Cortex of kidney (tissue), 1 donor: ENCODE data around the gene SLC25A46.
"Not testable (repeated sequence)": the region's sequence is repeated elsewhere in the genome, so short reads cannot be mapped to it uniquely, and the experiment has no call there.

Source experiments
- DNase-seq: peaks from one replicate; lab custom pipeline; 2025; lab: John Stamatoyannopoulos, UW

The SLC25A46 gene

DNA sequence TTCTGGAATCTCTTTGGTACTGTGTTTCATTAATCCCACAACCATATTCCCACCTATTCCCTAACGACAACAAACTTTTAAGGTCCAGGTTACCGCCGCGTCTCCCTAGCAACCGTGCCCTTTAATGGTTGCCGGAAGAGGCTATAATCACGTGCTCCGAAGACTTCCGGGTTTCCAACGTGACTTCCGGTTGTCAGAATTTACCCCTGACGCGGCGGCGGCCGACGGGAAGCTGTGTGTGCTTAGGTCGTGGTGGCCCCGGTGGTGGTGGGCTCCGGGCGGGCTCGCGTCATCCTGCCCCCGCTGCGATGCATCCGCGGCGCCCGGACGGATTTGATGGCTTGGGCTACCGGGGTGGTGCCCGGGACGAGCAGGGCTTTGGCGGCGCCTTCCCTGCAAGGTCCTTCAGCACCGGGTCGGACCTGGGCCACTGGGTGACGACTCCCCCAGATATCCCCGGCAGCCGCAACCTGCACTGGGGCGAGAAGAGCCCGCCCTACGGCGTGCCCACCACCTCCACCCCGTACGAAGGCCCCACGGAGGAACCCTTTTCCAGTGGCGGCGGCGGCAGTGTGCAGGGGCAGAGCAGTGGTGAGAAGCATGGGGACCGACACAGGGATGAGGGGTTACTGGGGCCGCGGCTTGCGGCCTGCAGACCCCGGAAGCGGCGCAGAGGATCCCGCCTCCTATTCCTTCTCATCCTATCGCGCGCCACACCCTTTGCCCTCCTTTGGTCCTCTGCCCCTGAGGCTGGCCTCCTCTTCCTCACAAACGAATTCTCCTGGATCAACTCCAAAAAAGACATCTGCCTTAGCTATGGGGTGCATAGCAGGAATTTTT is at the start of gene SLC25A46:
TSS of gene SLC25A46 (plus strand) at position 196 of the 840 bp plus-strand sequence. CDS start at position 309, 113 bp downstream.
- DNase-seq, result no peak

- not testable (repeated sequence) for DNase-seq
These were observed 48.2 kb upstream of the SLC25A46 start for GRCh38 chr5:110690587-110690986.

DNA sequence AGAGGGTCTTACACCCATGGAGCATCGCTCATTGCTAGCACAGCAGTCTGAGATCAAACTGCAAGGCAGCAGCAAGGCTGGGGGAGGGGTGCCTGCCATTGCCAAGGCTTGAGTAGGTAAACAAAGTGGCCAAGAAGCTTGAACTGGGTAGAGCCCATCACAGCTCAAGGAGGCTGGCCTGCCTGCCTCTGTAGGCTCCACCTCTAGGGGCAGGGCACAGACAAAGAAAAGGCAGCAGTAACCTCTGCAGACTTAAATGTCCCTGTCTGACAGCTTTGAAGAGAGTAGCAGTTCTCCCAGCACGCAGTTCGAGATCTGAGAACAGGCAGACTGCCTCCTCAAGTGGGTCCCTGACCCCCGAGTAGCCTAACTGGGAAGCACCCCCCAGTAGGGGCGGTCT is 46.1 kb upstream of the SLC25A46 start:
- not testable (repeated sequence) for DNase-seq

DNA sequence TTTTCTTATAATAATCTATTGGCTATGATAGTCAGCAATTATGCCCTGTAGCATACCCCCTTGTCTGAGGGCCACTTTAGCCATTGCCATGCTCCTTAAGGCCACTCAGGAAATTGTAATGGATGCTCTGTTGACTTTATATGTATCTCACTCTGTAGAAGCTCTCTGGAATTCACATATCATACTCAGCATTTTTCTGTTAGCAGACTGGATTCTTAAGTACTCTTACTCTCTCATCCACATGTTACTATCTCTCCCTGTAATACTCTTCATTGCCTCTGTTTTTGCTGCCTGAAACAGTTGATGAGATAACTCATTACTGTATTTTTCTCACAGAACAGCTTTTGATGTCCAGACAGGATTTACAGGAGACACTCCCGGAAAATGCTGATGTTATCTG is 36.5 kb upstream of the SLC25A46 start:
- no peak for DNase-seq

- DNase-seq, result no peak
These were observed 36.1 kb upstream of the SLC25A46 start for GRCh38 chr5:110702704-110703103.

DNA sequence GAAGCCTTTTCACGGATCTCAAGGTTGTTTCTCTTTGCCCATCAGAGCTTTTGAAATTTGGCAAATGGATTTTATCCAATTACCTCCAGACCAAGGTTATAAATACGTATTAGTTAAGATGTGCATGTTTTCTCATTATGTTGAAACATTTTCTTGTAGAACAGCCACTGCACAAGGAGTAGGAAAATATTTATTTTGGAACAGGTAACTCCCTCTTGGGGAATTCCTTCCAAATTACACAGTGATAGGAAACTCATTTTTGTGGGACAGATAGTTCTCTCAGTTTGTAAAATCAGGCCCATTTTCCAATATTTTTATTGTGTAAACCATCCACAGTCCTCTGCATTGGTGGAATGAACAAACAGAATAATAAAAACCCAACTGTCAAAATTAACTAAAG is 35.3 kb upstream of the SLC25A46 start:
- no peak for DNase-seq

- no peak for DNase-seq
These were observed 33.5 kb upstream of the SLC25A46 start for GRCh38 chr5:110705349-110705748.

DNA sequence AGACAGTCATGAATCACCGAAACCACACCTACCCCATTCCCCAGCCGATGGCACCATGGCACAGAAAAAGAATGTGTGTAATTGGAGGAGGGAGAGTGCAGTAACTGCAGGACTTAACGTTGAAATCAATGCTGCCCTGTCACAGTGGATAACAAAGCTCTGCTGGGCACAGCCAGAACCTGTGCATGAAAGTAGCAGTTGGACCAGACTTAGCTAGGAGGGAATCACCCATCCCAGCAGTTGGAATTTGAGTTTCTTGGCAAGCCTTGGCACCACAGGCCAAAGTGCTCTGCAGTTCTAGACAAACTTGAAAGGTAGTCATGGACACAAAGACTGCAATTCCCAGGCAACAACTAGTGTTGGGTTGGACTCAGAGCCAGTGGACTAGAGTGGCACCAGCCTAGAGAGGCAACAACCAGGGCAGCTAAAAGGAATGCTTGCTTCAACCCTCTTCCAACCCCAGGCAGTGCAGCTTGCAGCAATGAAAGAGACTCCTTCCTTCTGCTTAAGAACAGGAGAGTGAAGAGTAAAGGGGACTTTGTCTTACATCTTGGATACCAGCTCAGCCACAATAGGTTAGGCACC is 31.5 kb upstream of the SLC25A46 start:
- no peak for DNase-seq

DNA sequence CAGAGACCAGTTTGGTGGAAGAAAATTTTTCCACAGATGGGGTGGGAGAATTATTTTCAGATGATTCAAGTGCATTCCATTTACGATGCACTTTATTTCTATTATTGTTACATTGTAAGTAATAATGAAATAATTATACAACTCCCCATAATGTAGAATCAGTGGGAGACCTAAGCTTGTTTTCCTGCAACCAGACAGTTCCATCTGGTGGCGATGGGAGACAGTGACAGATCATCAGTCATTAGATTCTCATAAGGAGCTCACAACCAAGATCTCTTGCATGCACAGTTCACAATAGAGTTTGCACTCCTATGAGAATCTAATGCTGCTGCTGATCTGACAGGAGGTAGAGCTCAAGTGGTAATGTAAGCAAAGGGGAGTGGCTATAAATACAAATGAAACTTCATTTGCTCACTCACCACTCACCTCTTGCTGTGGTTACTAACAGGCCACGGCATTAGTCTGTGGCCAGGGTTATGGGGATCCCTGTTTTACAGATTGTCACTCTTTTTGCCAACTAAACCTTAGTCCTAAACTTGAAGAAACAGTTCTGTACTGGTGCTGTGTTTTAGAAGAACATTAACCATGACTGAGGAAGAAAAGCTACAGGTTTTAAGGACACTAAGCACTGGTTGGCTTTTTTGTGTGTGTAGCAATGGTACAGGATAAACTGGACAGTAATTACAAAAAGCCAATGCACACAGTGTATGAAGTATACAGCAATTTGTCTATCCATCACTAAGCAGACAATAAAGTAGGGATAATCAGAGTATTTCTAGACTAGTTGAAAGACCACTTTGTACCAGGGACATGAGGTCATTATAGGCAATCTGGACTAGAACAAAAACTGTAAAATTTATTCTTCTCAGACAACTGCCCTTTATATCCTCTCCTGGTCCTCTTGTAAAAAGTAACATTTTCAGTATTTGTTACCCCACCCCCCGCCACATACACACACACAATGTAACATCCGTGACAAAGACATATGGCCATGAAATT is 22.3 kb upstream of the SLC25A46 start:
- no peak for DNase-seq

DNA sequence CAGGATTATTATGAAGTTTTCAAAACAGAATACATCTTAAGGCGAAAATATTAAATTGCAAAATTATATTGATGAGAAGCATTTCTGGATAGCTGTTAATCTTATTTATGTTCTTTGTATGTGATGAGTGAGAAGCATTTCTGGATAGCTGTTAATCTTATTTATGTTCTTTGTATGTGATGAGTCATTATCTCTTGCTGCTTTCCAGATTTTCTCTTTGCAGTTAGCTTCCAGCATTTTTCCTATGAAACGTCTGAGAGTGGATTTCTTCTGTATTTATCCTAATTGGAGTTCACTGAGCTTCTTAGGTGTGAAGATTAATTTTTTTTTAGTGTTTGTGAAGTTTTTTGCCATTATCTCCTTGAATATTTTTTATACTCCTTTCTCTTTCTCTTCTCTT is 20.5 kb upstream of the SLC25A46 start:
- no peak for DNase-seq

DNA sequence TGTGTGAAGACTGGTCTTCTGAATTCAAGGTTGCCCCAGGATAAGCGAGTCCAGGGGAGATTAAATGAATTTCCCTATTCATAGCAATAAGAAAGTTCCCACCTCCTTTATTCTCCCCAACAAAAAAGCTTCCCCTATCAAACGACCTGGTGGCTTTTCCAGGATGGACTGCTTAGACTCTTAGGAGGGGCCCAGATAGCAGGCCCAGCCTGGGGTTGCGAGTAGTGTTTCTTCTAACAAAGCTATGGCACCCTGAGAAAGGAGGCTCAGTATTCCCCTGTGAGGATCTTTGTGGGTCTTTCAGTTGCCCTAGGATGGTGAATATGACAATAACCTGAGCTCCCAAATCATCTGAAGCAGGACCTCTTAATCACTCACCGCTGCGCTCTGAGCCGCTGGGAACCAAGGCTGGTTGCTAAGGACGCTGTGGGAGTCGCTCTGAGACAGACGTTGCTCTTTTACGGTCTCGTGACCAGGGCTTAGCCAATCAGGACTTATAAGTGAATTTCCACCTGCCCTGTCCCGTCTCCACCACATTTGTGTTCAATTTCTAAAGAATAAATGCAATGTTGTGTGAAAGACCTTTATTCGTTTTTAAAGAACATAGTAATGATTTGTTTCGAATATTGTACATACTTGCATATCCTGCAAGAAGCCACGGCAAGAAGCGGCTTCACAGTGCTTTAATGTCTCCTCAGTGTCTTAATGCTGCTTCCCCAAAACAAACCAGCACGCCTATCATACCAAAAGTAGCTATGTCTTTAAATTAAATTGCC is 12.4 kb upstream of the SLC25A46 start, which contains the start of gene TMEM232:
TSS of gene TMEM232 (minus strand) at position 423 of the 776 bp plus-strand sequence. CDS start 59,319 bp downstream, outside the sequence.
- DNase-seq, result no peak

GRCh38 chr5:110727025-110727314 is 11.8 kb upstream of the SLC25A46 start:
- no peak for DNase-seq

- not testable (repeated sequence) for DNase-seq
These were observed 7.3 kb upstream of the SLC25A46 start for GRCh38 chr5:110731499-110731898.

DNA sequence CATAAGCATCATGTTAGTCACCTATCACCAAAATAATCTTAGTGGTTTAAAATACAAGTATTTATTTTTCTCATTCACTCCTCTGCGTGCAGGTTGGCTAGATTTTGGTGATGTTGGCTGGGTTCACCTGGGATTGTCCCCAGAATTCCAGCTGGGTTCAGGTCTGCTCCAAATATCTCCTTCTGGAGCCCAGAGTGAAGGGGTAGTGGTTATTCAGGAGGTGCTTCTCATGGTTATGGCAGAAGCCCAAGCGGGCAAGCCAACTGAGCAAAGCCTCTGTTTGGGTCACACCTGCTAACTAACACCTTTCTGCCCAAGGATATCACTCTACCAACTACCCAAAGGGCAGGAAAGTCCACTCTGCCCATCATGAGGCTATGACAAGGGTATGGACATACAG is 4.7 kb upstream of the SLC25A46 start:
- DNase-seq, result no peak

DNA sequence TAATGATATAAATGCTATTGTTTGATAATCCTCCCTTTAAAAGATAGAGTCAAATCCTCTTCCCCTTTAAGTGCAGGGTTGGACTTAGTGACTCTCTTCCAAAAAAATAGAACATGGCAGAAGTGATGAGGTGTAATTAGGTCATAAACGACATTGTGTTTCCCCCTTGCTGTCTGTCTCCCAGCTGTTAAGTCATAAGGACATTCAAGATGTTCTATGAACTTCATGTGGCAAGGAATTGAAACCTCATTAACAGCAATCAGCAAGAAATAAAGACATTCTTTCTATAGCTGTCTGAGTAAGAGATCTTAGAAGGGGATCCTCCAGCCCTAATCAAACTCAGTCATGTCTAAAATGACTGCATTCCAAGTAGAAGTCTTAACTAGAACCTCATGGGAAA is 3.3 kb upstream of the SLC25A46 start:
- DNase-seq, result no peak

DNA sequence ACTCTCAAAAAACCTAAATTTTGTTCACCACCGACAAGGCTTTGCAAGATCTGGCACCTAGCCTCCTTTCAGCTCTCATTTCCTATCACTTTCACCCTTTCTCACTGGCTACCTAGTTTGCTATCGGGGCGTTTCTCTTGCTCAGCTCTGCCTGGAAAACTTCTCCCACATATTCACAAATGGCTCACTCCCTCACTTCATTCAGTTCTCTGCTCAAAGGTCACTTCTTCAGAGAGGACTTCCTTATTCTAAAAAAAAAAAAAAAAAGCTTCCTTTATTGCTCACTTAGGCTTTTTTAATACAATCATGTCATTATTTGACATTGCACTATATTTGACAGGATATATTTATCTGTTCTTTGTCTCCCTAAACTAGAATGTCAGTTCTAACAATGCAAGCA is 2.1 kb upstream of the SLC25A46 start:
- no peak for DNase-seq

DNA sequence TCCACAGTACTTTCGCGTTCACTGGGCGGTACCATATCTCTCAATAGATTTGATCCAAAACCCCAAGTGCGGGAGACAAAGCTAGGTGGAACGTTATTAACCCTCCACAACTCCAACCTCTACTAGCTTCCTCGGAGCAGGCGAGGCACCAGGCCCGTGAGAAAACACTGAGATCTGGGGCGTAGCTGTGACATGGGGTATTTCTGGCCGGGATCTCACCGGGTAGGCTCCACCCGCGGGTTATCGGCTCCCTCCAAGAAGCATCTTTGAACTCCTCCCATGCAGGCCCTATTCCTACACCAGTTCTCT is 350 bp upstream of the SLC25A46 start:
- no peak for DNase-seq

DNA sequence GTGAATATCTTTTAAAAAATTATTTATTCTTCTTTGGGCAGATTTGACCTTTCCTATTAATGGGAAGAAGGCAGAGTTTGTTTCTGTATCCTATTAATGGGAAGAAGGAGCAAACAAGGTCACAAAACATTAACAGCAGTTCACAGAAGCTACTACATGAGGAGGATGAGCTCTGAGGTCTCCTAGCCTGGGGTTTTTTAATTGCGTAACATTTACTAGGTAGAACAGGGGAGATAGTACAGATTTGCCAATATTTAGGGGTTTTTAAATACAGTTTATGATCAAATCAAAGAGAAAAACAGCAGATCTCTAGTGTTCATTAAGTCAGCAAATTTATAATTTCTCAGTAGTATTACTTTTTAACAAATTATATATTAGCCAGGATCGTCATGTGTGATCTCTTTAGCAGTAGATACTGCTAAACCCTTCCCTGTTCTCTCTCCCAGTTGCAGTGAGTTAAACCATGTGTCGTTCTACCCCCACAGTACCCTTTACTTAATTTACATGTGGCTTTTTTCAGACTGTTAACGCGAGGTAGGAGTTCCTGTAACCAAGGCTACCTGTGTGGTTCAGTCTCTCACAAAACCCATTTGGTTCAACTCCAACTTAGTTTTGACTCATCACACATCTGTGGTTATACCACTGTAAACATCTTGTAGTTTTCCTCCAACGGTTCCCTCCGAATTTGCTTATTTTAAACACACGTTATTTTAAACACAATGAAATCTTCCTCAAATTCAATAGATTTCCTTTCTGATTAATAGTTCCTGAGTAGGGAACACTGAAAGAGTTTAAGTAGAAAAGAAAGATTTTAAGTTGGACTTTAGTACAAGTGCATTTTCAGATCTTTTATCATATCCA is 13.3 kb downstream of the SLC25A46 start:
- no peak for DNase-seq

GRCh38 chr5:110752953-110753352 is 14.1 kb downstream of the SLC25A46 start:
- no peak for DNase-seq

GRCh38 chr5:110753600-110753999 is 14.8 kb downstream of the SLC25A46 start:
- no peak for DNase-seq

GRCh38 chr5:110754181-110754580 is 15.4 kb downstream of the SLC25A46 start:
- DNase-seq, result no peak
